IMR-90 (cell line): ENCODE results near the gene GLRA3. TPM values are rescaled to one million over a fixed set of nuclear protein-coding genes. Genes with fewer than 3 reads are reported as not detected.

Experiments used
- ATAC-seq: fragments of 200-7000 bp; cut with Tn5 transposase; 2 replicates; pipeline ENCODE4 v1.9.1; 2020; ENCODE audit warnings: low read depth, mild to moderate bottlenecking, moderate library complexity
- BruUV-seq: library from RNA; stranded (reverse); fragments of 400-500 nt; replicated peaks from 2 replicates; lab custom pipeline; 2021; lab: Mats Ljungman, UMichigan
- CTCF ChIA-PET: fragments of 300-600 bp; formaldehyde crosslinking; extraction: SDS; loops from one replicate; lab custom pipeline; 2021; ENCODE audit warnings: antibody characterized with exemption; lab: Yijun Ruan, JAX
- POLR2A ChIA-PET: fragments of 300-600 bp; sonication (Branson Sonifier 250); formaldehyde crosslinking; loops from one replicate; lab custom pipeline; 2022; ENCODE audit warnings: antibody characterized with exemption; ENCODE audit not compliant: unreplicated experiment; lab: Charles Lee
- DNase-seq: peaks from one replicate; pipeline ENCODE4 v3.0.0; 2013
- H2AFZ ChIP-seq: replicated peaks from 2 replicates; pipeline ENCODE3; 2013; ENCODE audit warnings: low read length, mild to moderate bottlenecking; ENCODE audit not compliant: poor library complexity
- H2AK5ac ChIP-seq: 2 replicates; pipeline ENCODE4 v1.6.1; 2013; ENCODE audit warnings: low read depth, low read length, inconsistent platforms
- H2AK9ac ChIP-seq: replicated peaks from 2 replicates; pipeline ENCODE3; 2013; ENCODE audit warnings: mild to moderate bottlenecking, low read depth, low read length, moderate library complexity; ENCODE audit not compliant: poor library complexity
- H2BK120ac ChIP-seq: 2 replicates; pipeline ENCODE4 v1.6.1; 2013; ENCODE audit warnings: low read depth, low read length, inconsistent platforms
- H2BK15ac ChIP-seq: 3 replicates; pipeline ENCODE4 v1.6.1; 2013; ENCODE audit warnings: low read depth, low read length, inconsistent platforms
- H2BK20ac ChIP-seq: 2 replicates; pipeline ENCODE4 v1.6.1; 2013; ENCODE audit warnings: low read depth, mild to moderate bottlenecking, inconsistent platforms, low read length, moderate library complexity
- H2BK5ac ChIP-seq: 2 replicates; pipeline ENCODE4 v1.6.1; 2013; ENCODE audit warnings: mild to moderate bottlenecking, low read depth, low read length, inconsistent platforms; ENCODE audit not compliant: poor library complexity, severe bottlenecking
- H3K14ac ChIP-seq: replicated peaks from 2 replicates; pipeline ENCODE4 v1.6.1; 2013; ENCODE audit warnings: low read depth, low read length, inconsistent platforms
- H3K18ac ChIP-seq: 2 replicates; pipeline ENCODE4 v1.6.1; 2013; ENCODE audit warnings: low read depth, low read length, control low read depth
- H3K23ac ChIP-seq: 2 replicates; pipeline ENCODE4 v1.6.1; 2013; ENCODE audit warnings: low read depth, low read length, inconsistent platforms
- H3K27ac ChIP-seq: 2 replicates; pipeline ENCODE4 v1.5.1; 2013; ENCODE audit warnings: mild to moderate bottlenecking, control low read depth, low read length; ENCODE audit not compliant: insufficient read depth
- H3K27me3 ChIP-seq: 2 replicates; pipeline ENCODE4 v1.6.1; 2013; ENCODE audit warnings: low read length; ENCODE audit not compliant: control insufficient read depth, insufficient read depth
- H3K36me3 ChIP-seq: 2 replicates; pipeline ENCODE4 v1.6.1; 2013; ENCODE audit warnings: low read length, mixed read lengths; ENCODE audit not compliant: control insufficient read depth, insufficient read depth
- H3K4ac ChIP-seq: 2 replicates; pipeline ENCODE4 v1.6.1; 2013; ENCODE audit warnings: low read depth, low read length, inconsistent platforms
- H3K4me1 ChIP-seq: 2 replicates; pipeline ENCODE4 v1.6.1; 2013; ENCODE audit warnings: low read length, mixed read lengths; ENCODE audit not compliant: control insufficient read depth, insufficient read depth
- H3K4me2 ChIP-seq: 2 replicates; pipeline ENCODE4 v1.6.1; 2013; ENCODE audit warnings: low read depth, mild to moderate bottlenecking, control low read depth, low read length, moderate library complexity
- H3K4me3 ChIP-seq: 2 replicates; pipeline ENCODE4 v1.5.1; 2013; ENCODE audit warnings: low read depth, mild to moderate bottlenecking, control low read depth, low read length, moderate library complexity; ENCODE audit not compliant: insufficient read depth
- H3K56ac ChIP-seq: 2 replicates; pipeline ENCODE4 v1.6.1; 2013; ENCODE audit warnings: low read length, inconsistent platforms; ENCODE audit not compliant: insufficient read depth; ENCODE audit errors: extremely low read depth
- H3K79me1 ChIP-seq, 2 experiments: 2 replicates each; pipeline ENCODE4 v1.6.1; 2013; ENCODE audit warnings: low read length in 2 of 2, inconsistent platforms in 1 of 2, low read depth in 1 of 2
- H3K9ac ChIP-seq: 2 replicates; pipeline ENCODE4 v1.6.1; 2013; ENCODE audit warnings: low read depth, low read length, control low read depth
- H3K9me1 ChIP-seq: 2 replicates; pipeline ENCODE4 v1.6.1; 2013; ENCODE audit warnings: low read length, inconsistent platforms; ENCODE audit not compliant: insufficient read depth
- H3K9me3 ChIP-seq: 2 replicates; pipeline ENCODE4 v1.6.1; 2013; ENCODE audit warnings: low read length; ENCODE audit not compliant: control insufficient read depth, insufficient read depth
- H4K20me1 ChIP-seq: 2 replicates; pipeline ENCODE4 v1.6.1; 2013; ENCODE audit warnings: low read length, inconsistent platforms; ENCODE audit not compliant: insufficient read depth
- H4K5ac ChIP-seq: 2 replicates; pipeline ENCODE4 v1.6.1; 2013; ENCODE audit warnings: mild to moderate bottlenecking, low read depth, low read length, control low read depth
- H4K8ac ChIP-seq, 2 experiments: 2 replicates each; pipeline ENCODE4 v1.6.1; 2013; ENCODE audit warnings: low read depth in 2 of 2, low read length in 2 of 2, control low read depth in 1 of 2, inconsistent platforms in 1 of 2
- H4K91ac ChIP-seq: 2 replicates; pipeline ENCODE4 v1.6.1; 2013; ENCODE audit warnings: low read depth, low read length, inconsistent platforms; ENCODE audit not compliant: insufficient read depth
- BHLHE40 ChIP-seq: fragments of 150-350 bp; IDR thresholded peaks from 2 replicates; pipeline ENCODE4 v1.6.1; 2016; ENCODE audit warnings: mild to moderate bottlenecking, low read depth, low read length
- CEBPB ChIP-seq: IDR thresholded peaks from 2 replicates; pipeline ENCODE4 v1.6.1; 2012; ENCODE audit warnings: low read depth, low read length, improper control_type of control experiment
- CHD1 ChIP-seq: IDR thresholded peaks from 2 replicates; pipeline ENCODE4 v1.6.1; 2012; ENCODE audit warnings: low read depth, low read length, improper control_type of control experiment
- CTCF ChIP-seq: conservative IDR thresholded peaks from 2 replicates; pipeline ENCODE4 v1.5.1; 2012; ENCODE audit warnings: mild to moderate bottlenecking, low read depth, low read length, improper control_type of control experiment
- ELK1 ChIP-seq: fragments of 150-350 bp; IDR thresholded peaks from 2 replicates; pipeline ENCODE4 v1.6.1; 2016; ENCODE audit warnings: low read depth, mild to moderate bottlenecking, low read length, moderate library complexity, borderline replicate concordance
- FOS ChIP-seq: fragments of 150-350 bp; IDR thresholded peaks from 2 replicates; pipeline ENCODE4 v1.6.1; 2016; ENCODE audit warnings: low read depth, low read length
- MXI1 ChIP-seq: IDR thresholded peaks from 2 replicates; pipeline ENCODE4 v1.6.1; 2012; ENCODE audit warnings: low read depth, mild to moderate bottlenecking, low read length, moderate library complexity, borderline replicate concordance
- NFE2L2 ChIP-seq: fragments of 150-350 bp; IDR thresholded peaks from 2 replicates; pipeline ENCODE4 v1.6.1; 2016; ENCODE audit warnings: low read depth, mild to moderate bottlenecking, low read length
- POLR2A ChIP-seq: IDR thresholded peaks from 2 replicates; pipeline ENCODE4 v1.6.1; 2012; ENCODE audit warnings: mild to moderate bottlenecking, low read depth, low read length
- RAD21 ChIP-seq: IDR thresholded peaks from 2 replicates; pipeline ENCODE4 v1.6.1; 2012; ENCODE audit warnings: low read length, improper control_type of control experiment
- RCOR1 ChIP-seq: IDR thresholded peaks from 2 replicates; pipeline ENCODE4 v1.6.1; 2012; ENCODE audit warnings: mild to moderate bottlenecking, low read length, improper control_type of control experiment; ENCODE audit not compliant: insufficient replicate concordance
- USF2 ChIP-seq: fragments of 150-350 bp; IDR thresholded peaks from 2 replicates; pipeline ENCODE4 v1.6.1; 2017; ENCODE audit warnings: mild to moderate bottlenecking, antibody characterized with exemption, low read length, low read depth
- WGBS, 2 experiments: methylation state at CpG; one replicate each; pipeline versions ENCODE4 v1.1.5 to v1.1.7; 2013; ENCODE audit warnings: missing lambda C conversion rate in 2 of 2; ENCODE audit not compliant: insufficient read length in 1 of 2; ENCODE audit errors: extremely low coverage in 2 of 2; 5-methylcytosine and 5-hydroxymethylcytosine counted together
- dilution Hi-C: fragments of 300-500 bp; cut with HindIII; formaldehyde crosslinking; loops from one replicate; pipeline ENCODE4 v1.14.3; 2018; ENCODE audit warnings: low sequenced_read_pairs; ENCODE audit not compliant: unreplicated experiment
- in situ Hi-C: fragments of 300-500 bp; cut with MboI; formaldehyde crosslinking; loops from 3 replicates; pipeline ENCODE4 v1.14.3; 2019; ENCODE audit warnings: low sequenced_read_pairs, inconsistent platforms, mixed read lengths
- intact Hi-C: fragments of 100-400 bp; cut with micrococcal nuclease; formaldehyde crosslinking; loops from 2 replicates; pipeline ENCODE4 v1.10.0; 2022
- polyA plus RNA-seq, 3 experiments: library from polyadenylated mRNA; depleted of rRNA; stranded (reverse); fragments of >200 nt; gene quantifications; 2 replicates each; pipeline ENCODE4 v1.2.3, GENCODE V29; 2012; ENCODE audit warnings: low replicate concordance in 1 of 3
- total RNA-seq: library from RNA; depleted of rRNA; stranded (reverse); fragments of >200 nt; gene quantifications from 2 replicates; pipeline ENCODE4 v1.2.3, GENCODE V29; 2012

Gene GLRA3
- total and polyA plus RNA-seq, 2 of the 4 experiments (the other 2 are of a cell fraction), result not detected

GRCh38 chr4:174810834-174811233, 18.2 kb downstream of the GLRA3 start:
- Histone ChIP-seq H2AK9ac (no peak overlapping the region), H2BK120ac (no peak overlapping the region), H2AK5ac (no peak overlapping the region), H3K36me3 (no peaks in the 10 kb centered on the region), H3K56ac (no peak overlapping the region), H3K4me1 (no peaks in the 10 kb centered on the region), H3K14ac (no peak overlapping the region), H4K5ac (no peak overlapping the region), H2BK5ac (no peak overlapping the region), H3K9ac (no peak overlapping the region), H2BK15ac (no peak overlapping the region), H3K18ac (no peak overlapping the region), H3K23ac (no peak overlapping the region), H3K4ac (no peak overlapping the region), H3K4me3 (no peak overlapping the region), H3K4me2 (no peak overlapping the region), H2BK20ac (no peak overlapping the region), H3K27me3 (no peaks in the 10 kb centered on the region), H4K20me1 (no peaks in the 10 kb centered on the region), H3K9me3 (peaks cover 11% of the 10 kb centered on the region), H2AFZ (no peak overlapping the region), H4K8ac (no peak overlapping the region), H3K27ac (no peak overlapping the region), H3K9me1 (no peaks in the 10 kb centered on the region), H4K91ac (no peak overlapping the region), H3K79me1 (no peaks in the 10 kb centered on the region)
- in situ Hi-C loops (no loop called here), dilution Hi-C loops (no loop called here), intact Hi-C loops (no loop called here)
- POLR2A ChIA-PET, result no interaction called here
- ATAC-seq (no peak), DNase-seq (no peak)
- CTCF ChIA-PET, result no interaction called here
- no TSS peak for BruUV-seq
- TF ChIP-seq CEBPB (no peak), CHD1 (no peak), RAD21 (no peak), FOS (no peak), CTCF (no peak), BHLHE40 (no peak), ELK1 (no peak), MXI1 (no peak), USF2 (no peak), NFE2L2 (no peak), RCOR1 (no peak), POLR2A (no peak)
- WGBS, 2 experiments, result no CpG with 5 or more reads among the region's 2 CpGs
